ENCODE results near the gene GPATCH8. TPM values are rescaled to one million over a fixed set of nuclear protein-coding genes. Genes with fewer than 3 reads are reported as not detected.

Gene GPATCH8
- total and polyA plus RNA-seq, 2 of the 8 experiments (the other 6 are each of a cell fraction or from before 2014, with no cell fraction given), result 20.5 to 58.1 TPM

DNA sequence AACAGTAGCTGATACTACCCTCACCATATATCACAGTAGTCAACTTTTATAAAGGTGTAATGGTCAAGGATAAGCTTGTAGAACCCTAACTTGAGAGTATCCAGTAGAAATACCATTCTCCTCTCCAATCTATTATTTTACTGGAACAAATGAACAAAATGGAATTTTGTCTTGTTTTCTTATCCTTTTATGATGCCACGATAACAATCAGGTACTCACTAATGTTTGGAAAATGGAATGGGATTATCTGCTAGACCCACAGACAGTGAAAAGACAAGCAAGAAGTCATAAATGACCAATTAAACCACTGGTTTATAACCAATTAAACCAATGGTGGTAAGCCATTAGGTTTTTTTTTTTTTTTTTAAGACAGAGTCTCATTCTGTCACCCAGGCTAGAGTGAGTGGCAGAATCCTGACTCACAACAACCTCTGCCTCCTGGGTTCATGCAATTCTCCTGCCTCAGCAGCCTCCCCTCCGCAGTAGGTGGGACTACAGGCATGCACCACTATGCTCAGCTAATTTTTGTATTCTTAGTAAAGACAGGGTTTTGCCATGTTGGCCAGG, 10.4 kb downstream of the GPATCH8 start (continued):
- TF ChIP-seq ZNF274 (IDR thresholded peaks at IDR 0.05; ENCODE audit: borderline replicate concordance, extremely low read depth, low read length) (no peak), NANOG (IDR thresholded peaks at IDR 0.05; ENCODE audit: insufficient read depth, low read depth, low read length, poor library complexity, severe bottlenecking) (no peak), YY1 (IDR thresholded peaks at IDR 0.05; ENCODE audit: low read depth, low read length) (no peak), CHD7 (IDR thresholded peaks at IDR 0.05; ENCODE audit: insufficient replicate concordance, low read length) (no peak)
- TF ChIP-seq, protein P1, sequence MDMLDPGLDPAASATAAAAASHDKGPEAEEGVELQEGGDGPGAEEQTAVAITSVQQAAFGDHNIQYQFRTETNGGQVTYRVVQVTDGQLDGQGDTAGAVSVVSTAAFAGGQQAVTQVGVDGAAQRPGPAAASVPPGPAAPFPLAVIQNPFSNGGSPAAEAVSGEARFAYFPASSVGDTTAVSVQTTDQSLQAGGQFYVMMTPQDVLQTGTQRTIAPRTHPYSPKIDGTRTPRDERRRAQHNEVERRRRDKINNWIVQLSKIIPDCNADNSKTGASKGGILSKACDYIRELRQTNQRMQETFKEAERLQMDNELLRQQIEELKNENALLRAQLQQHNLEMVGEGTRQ (IDR thresholded peaks at IDR 0.05; ENCODE audit: low read length), result no peak

Data from H1 (cell line).